SK-N-SH (cell line): ENCODE data around the gene PXT1. TPM values are rescaled to one million over a fixed set of nuclear protein-coding genes. Genes with fewer than 3 reads are reported as not detected.

Experiments used
- CTCF ChIA-PET: fragments of 300-600, 350-600 bp; formaldehyde crosslinking; extraction: SDS; loops from one replicate; lab custom pipeline; 2021; lab: Yijun Ruan, JAX
- POLR2A ChIA-PET: fragments of 350-600 bp; sonication (Branson Sonifier 250); formaldehyde crosslinking; extraction: SDS; loops from one replicate; lab custom pipeline; 2020; ENCODE audit warnings: antibody characterized with exemption, inconsistent platforms; lab: Yijun Ruan, JAX
- DNase-seq: peaks from one replicate; pipeline ENCODE4 v3.0.0; 2012
- H2AFZ ChIP-seq: fragments of 200-600 bp; sonication (generic); 2 replicates; pipeline ENCODE4 v1.8.1; 2016; ENCODE audit warnings: antibody characterized with exemption, mild to moderate bottlenecking, low read depth
- H3F3A ChIP-seq: fragments of 200-600 bp; sonication (generic); replicated peaks from 2 replicates; pipeline ENCODE3; 2016; ENCODE audit warnings: antibody characterized with exemption, mild to moderate bottlenecking; ENCODE audit not compliant: insufficient read depth
- H3K27ac ChIP-seq, 2 experiments: fragments of 200-500 bp in 1 of 2; fragments of 200-600 bp in 1 of 2; sonication (Bioruptor generic) in 1 of 2; sonication (generic), shearing (Covaris generic) in 1 of 2; 2 replicates each; pipeline versions ENCODE4 v1.5.1 to v1.6.1; 2014 to 2016; ENCODE audit warnings: low read depth in 2 of 2, inconsistent platforms in 1 of 2, low read length in 1 of 2, mild to moderate bottlenecking in 1 of 2, mixed read lengths in 1 of 2
- H3K27me3 ChIP-seq: fragments of 200-600 bp; sonication (generic), shearing (Covaris generic); 2 replicates; pipeline ENCODE4 v1.6.1; 2016; ENCODE audit warnings: mixed run types; ENCODE audit not compliant: insufficient read depth
- H3K36me3 ChIP-seq, 2 experiments: fragments of 200-500 bp in 1 of 2; fragments of 200-600 bp in 1 of 2; sonication (Bioruptor generic) in 1 of 2; sonication (generic) in 1 of 2; replicated peaks in 1 of 2; 2 replicates each; pipeline versions ENCODE3 to v1.5.1; 2014 to 2016; ENCODE audit warnings: low read length in 1 of 2, mild to moderate bottlenecking in 1 of 2; ENCODE audit not compliant: insufficient read depth in 2 of 2, control insufficient read depth in 1 of 2
- H3K4me1 ChIP-seq, 2 experiments: fragments of 200-500 bp in 1 of 2; fragments of 200-600 bp in 1 of 2; sonication (Bioruptor generic) in 1 of 2; sonication (generic), shearing (Covaris generic) in 1 of 2; 2 replicates each; pipeline versions ENCODE4 v1.5.1 to v1.6.1; 2014 to 2016; ENCODE audit warnings: low read depth in 1 of 2, low read length in 1 of 2, mixed run types in 1 of 2; ENCODE audit not compliant: insufficient read depth in 2 of 2, control insufficient read depth in 1 of 2
- H3K4me2 ChIP-seq: fragments of 200-600 bp; sonication (generic), shearing (Covaris generic); 2 replicates; pipeline ENCODE4 v1.6.1; 2017; ENCODE audit warnings: mixed run types
- H3K4me3 ChIP-seq, 2 experiments: fragments of 200-500 bp in 1 of 2; fragments of 200-600 bp in 1 of 2; sonication (Bioruptor generic) in 1 of 2; sonication (generic), shearing (Covaris generic) in 1 of 2; 2 replicates each; pipeline versions ENCODE4 v1.5.1 to v1.8.1; 2014 to 2016; ENCODE audit warnings: low read depth in 2 of 2, inconsistent platforms in 1 of 2, low read length in 1 of 2, mild to moderate bottlenecking in 1 of 2, mixed read lengths in 1 of 2, moderate library complexity in 1 of 2
- H3K79me2 ChIP-seq: fragments of 200-600 bp; sonication (generic); 2 replicates; pipeline ENCODE4 v1.8.1; 2017; ENCODE audit warnings: mild to moderate bottlenecking; ENCODE audit not compliant: insufficient read depth
- H3K9ac ChIP-seq: fragments of 200-600 bp; sonication (generic); 2 replicates; pipeline ENCODE4 v1.6.1; 2017; ENCODE audit warnings: mixed run types
- H3K9me2 ChIP-seq: fragments of 200-600 bp; sonication (generic); 2 replicates; pipeline ENCODE4 v1.6.1; 2017; ENCODE audit warnings: mixed run types
- H3K9me3 ChIP-seq: fragments of 200-600 bp; sonication (generic); 2 replicates; pipeline ENCODE4 v1.6.1; 2017; ENCODE audit warnings: mixed run types, mild to moderate bottlenecking, moderate library complexity
- H4K20me1 ChIP-seq: fragments of 200-600 bp; sonication (generic); 2 replicates; pipeline ENCODE4 v1.6.1; 2017; ENCODE audit warnings: mild to moderate bottlenecking, mixed run types; ENCODE audit not compliant: insufficient read depth
- CHD2 ChIP-seq: fragments of 150-350 bp; IDR thresholded peaks from 2 replicates; pipeline ENCODE4 v1.6.1; 2018; ENCODE audit warnings: low read length; ENCODE audit not compliant: partially characterized antibody
- GABPA ChIP-seq: IDR thresholded peaks from 2 replicates; pipeline ENCODE4 v1.4.0; 2012; ENCODE audit warnings: low read depth, mild to moderate bottlenecking
- MEF2A ChIP-seq: IDR thresholded peaks from 2 replicates; pipeline ENCODE4 v1.4.0; 2012; ENCODE audit warnings: low read depth, borderline replicate concordance
- MXI1 ChIP-seq: IDR thresholded peaks from 2 replicates; pipeline ENCODE4 v1.6.1; 2012; ENCODE audit warnings: mild to moderate bottlenecking, low read depth, low read length, improper control_type of control experiment
- RAD21 ChIP-seq: IDR thresholded peaks from 2 replicates; pipeline ENCODE4 v1.6.1; 2012; ENCODE audit warnings: mild to moderate bottlenecking, low read length
- RCOR1 ChIP-seq: fragments of 150-350 bp; IDR thresholded peaks from 2 replicates; pipeline ENCODE4 v1.6.1; 2017; ENCODE audit warnings: antibody characterized with exemption, low read length
- REST ChIP-seq: IDR thresholded peaks from 2 replicates; pipeline ENCODE4 v1.6.1; 2012; ENCODE audit warnings: mild to moderate bottlenecking, low read depth, low read length, moderate library complexity
- TAF1 ChIP-seq: IDR thresholded peaks from 2 replicates; pipeline ENCODE4 v1.6.1; 2012; ENCODE audit warnings: low read depth, mild to moderate bottlenecking, low read length, moderate library complexity, borderline replicate concordance
- ZBTB33 ChIP-seq: IDR thresholded peaks from 2 replicates; pipeline ENCODE4 v1.4.0; 2012; ENCODE audit warnings: low read depth, borderline replicate concordance
- WGBS: methylation state at CpG from one replicate; pipeline ENCODE4 v1.1.6; 2017; ENCODE audit warnings: low lambda C conversion rate; 5-methylcytosine and 5-hydroxymethylcytosine counted together
- polyA plus RNA-seq, 3 experiments: library from polyadenylated mRNA; depleted of rRNA; stranded (reverse); fragments of >200 nt; gene quantifications; 2 replicates each; pipeline ENCODE4 v1.2.3, GENCODE V29; 2012
- TF ChIP-seq, protein P1 (sequence below): fragments of 150-350 bp; IDR thresholded peaks from 2 replicates; pipeline ENCODE4 v1.6.1; 2016; ENCODE audit warnings: mild to moderate bottlenecking, low read depth, low read length

Gene PXT1
- polyA plus RNA-seq, 1 of the 3 experiments (the other 2 are of a cell fraction): not detected

- Histone ChIP-seq H3K79me2 (no peaks in the 10 kb centered on the region), H4K20me1 (no peaks in the 10 kb centered on the region), H3K9ac (no peak overlapping the region)
- TF ChIP-seq RCOR1 (no peak), MXI1 (no peak)
- TF ChIP-seq, all 33 proteins: peak for 0
- no peak for DNase-seq
- ChIA-PET CTCF (interaction anchor here (0.5 to 1.2 kb wide), 2 partner anchors 14 to 74 kb away, joined by 3 read pairs; no protein-coding TSS in a partner anchor), POLR2A (no interaction called here)
- no peaks in the 10 kb centered on the region for H3K9me3 ChIP-seq
- H3K4me1 ChIP-seq: peaks cover 0 to 9% of the 10 kb centered on the region in 2 experiments; a peak in 1 of 4 replicates
- H3K27me3 ChIP-seq: no peaks in the 10 kb centered on the region
- no peak overlapping the region for H3K4me2 ChIP-seq
- H3F3A ChIP-seq: no peaks in the 10 kb centered on the region
- no peak overlapping the region for H3K4me3 ChIP-seq
- WGBS: 77% methylated on average over 4 of the region's 20 CpGs
- H3K36me3 ChIP-seq: no peaks in the 10 kb centered on the region
- no peaks in the 10 kb centered on the region for H3K9me2 ChIP-seq
- no peak overlapping the region for H3K27ac ChIP-seq
- H2AFZ ChIP-seq: no peak overlapping the region
These were observed 67.0 kb downstream of the PXT1 start for GRCh38 chr6:36375644-36376155.

- Histone ChIP-seq H3K79me2 (no peaks in the 10 kb centered on the region), H3K4me1 (peaks cover 0 to 5% of the 10 kb centered on the region in 2 experiments; a peak in 1 of 4 replicates), H3K9ac (no peak overlapping the region), H3K27ac (no peak overlapping the region), H3K4me2 (no peak overlapping the region), H3F3A (no peaks in the 10 kb centered on the region), H3K9me2 (no peaks in the 10 kb centered on the region), H2AFZ (no peak overlapping the region), H4K20me1 (no peaks in the 10 kb centered on the region), H3K4me3 (no peak overlapping the region), H3K9me3 (no peaks in the 10 kb centered on the region), H3K27me3 (no peaks in the 10 kb centered on the region), H3K36me3 (no peaks in the 10 kb centered on the region)
- POLR2A ChIA-PET: no interaction called here
- CTCF ChIA-PET: interaction anchor here (0.5 to 1.2 kb wide), 2 partner anchors 14 to 73 kb away, joined by 3 read pairs; no protein-coding TSS in a partner anchor
- 81% methylated on average over 8 of the region's 8 CpGs for WGBS
- DNase-seq: no peak
- TF ChIP-seq REST: no peak
- TF ChIP-seq CHD2: no peak
- no peak for TF ChIP-seq TAF1
- no peak for TF ChIP-seq RAD21
- no peak for TF ChIP-seq GABPA
- no peak for TF ChIP-seq MEF2A
- TF ChIP-seq ZBTB33: no peak
- TF ChIP-seq, protein P1, sequence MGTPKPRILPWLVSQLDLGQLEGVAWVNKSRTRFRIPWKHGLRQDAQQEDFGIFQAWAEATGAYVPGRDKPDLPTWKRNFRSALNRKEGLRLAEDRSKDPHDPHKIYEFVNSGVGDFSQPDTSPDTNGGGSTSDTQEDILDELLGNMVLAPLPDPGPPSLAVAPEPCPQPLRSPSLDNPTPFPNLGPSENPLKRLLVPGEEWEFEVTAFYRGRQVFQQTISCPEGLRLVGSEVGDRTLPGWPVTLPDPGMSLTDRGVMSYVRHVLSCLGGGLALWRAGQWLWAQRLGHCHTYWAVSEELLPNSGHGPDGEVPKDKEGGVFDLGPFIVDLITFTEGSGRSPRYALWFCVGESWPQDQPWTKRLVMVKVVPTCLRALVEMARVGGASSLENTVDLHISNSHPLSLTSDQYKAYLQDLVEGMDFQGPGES: no peak
These were observed 67.7 kb downstream of the PXT1 start for GRCh38 chr6:36374972-36375371.
